WTC11 (cell line): Measurements from ENCODE around the gene CHTF18. TPM values are rescaled to one million over a fixed set of nuclear protein-coding genes. Genes with fewer than 3 reads are reported as not detected.

Experiments
- ATAC-seq: fragments of 200-7000 bp; cut with Tn5 transposase; 2 replicates; pipeline ENCODE4 v1.10.0; 2021; ENCODE audit warnings: mild to moderate bottlenecking, moderate library complexity
- CTCF ChIA-PET: fragments of 300-600 bp; sonication (Branson Sonifier 250); formaldehyde crosslinking; loops from one replicate; lab custom pipeline; 2021; ENCODE audit warnings: antibody characterized with exemption; lab: Charles Lee
- POLR2A ChIA-PET: fragments of 350-600 bp; sonication (Branson Sonifier 250); formaldehyde crosslinking; loops from one replicate; lab custom pipeline; 2021; ENCODE audit warnings: antibody characterized with exemption; lab: Charles Lee
- DNase-seq: peaks from one replicate; pipeline ENCODE4 v3.0.0; 2021; ENCODE audit warnings: low spot score
- H3K27ac Mint-ChIP-seq: 2 replicates; pipeline ENCODE4 v1.8.0; 2021; ENCODE audit warnings: mixed read lengths
- H3K27me3 Mint-ChIP-seq: 2 replicates; pipeline ENCODE4 v1.8.0; 2021; ENCODE audit warnings: low read depth, mild to moderate bottlenecking, moderate library complexity, mixed read lengths
- H3K36me3 Mint-ChIP-seq: 2 replicates; pipeline ENCODE4 v1.8.0; 2021; ENCODE audit warnings: mixed read lengths
- H3K4me1 Mint-ChIP-seq: 2 replicates; pipeline ENCODE4 v1.8.0; 2022; ENCODE audit warnings: mixed read lengths
- H3K4me3 Mint-ChIP-seq: 2 replicates; pipeline ENCODE4 v1.8.0; 2021; ENCODE audit warnings: mild to moderate bottlenecking, moderate library complexity, mixed read lengths
- H3K9me3 Mint-ChIP-seq: 2 replicates; pipeline ENCODE4 v1.8.0; 2021; ENCODE audit warnings: mixed read lengths
- E2F1 ChIP-seq: sonication (generic); formaldehyde crosslinking; IDR thresholded peaks from 2 replicates; pipeline ENCODE4 v1.8.0; 2022; ENCODE audit warnings: mild to moderate bottlenecking, missing genetic modification reagents
- E2F4 ChIP-seq: sonication (generic); formaldehyde crosslinking; IDR thresholded peaks from 2 replicates; pipeline ENCODE4 v1.8.1; 2022; ENCODE audit warnings: low read depth, mild to moderate bottlenecking, moderate library complexity, missing genetic modification reagents, borderline replicate concordance
- ELF4 ChIP-seq: sonication (generic); formaldehyde crosslinking; IDR thresholded peaks from 2 replicates; pipeline ENCODE4 v1.8.1; 2022; ENCODE audit warnings: low read depth, mild to moderate bottlenecking, moderate library complexity, missing genetic modification reagents
- FOXK1 ChIP-seq: sonication (generic); formaldehyde crosslinking; IDR thresholded peaks from 2 replicates; pipeline ENCODE4 v1.8.0; 2022; ENCODE audit warnings: mild to moderate bottlenecking, moderate library complexity, missing genetic modification reagents
- GRHL2 ChIP-seq: fragments of 250-450 bp; sonication (Bioruptor Pico); IDR thresholded peaks from 2 replicates; pipeline ENCODE4 v1.8.0; 2022; ENCODE audit warnings: mild to moderate bottlenecking, moderate library complexity; ENCODE audit not compliant: insufficient replicate concordance, severe bottlenecking
- GTF2I ChIP-seq: fragments of 250-450 bp; sonication (Bioruptor Pico); conservative IDR thresholded peaks from 2 replicates; pipeline ENCODE4 v1.4.0; 2021; ENCODE audit warnings: mild to moderate bottlenecking
- MAX ChIP-seq: sonication (generic); formaldehyde crosslinking; IDR thresholded peaks from 2 replicates; pipeline ENCODE4 v1.8.0; 2022; ENCODE audit warnings: mild to moderate bottlenecking, missing genetic modification reagents
- NR1H2 ChIP-seq: sonication (generic); formaldehyde crosslinking; IDR thresholded peaks from 2 replicates; pipeline ENCODE4 v1.9.0; 2021; ENCODE audit warnings: mild to moderate bottlenecking, moderate library complexity, missing genetic modification reagents
- PREB ChIP-seq: sonication (generic); formaldehyde crosslinking; IDR thresholded peaks from 2 replicates; pipeline ENCODE4 v1.8.1; 2022; ENCODE audit warnings: mild to moderate bottlenecking, missing genetic modification reagents, moderate library complexity, borderline replicate concordance
- PRRX2 ChIP-seq: fragments of 250-450 bp; sonication (Bioruptor Pico); IDR thresholded peaks from 2 replicates; pipeline ENCODE4 v1.8.0; 2021; ENCODE audit warnings: mild to moderate bottlenecking
- SMAD4 ChIP-seq: sonication (generic); formaldehyde crosslinking; IDR thresholded peaks from 2 replicates; pipeline ENCODE4 v1.8.0; 2022; ENCODE audit warnings: mild to moderate bottlenecking, missing genetic modification reagents
- TEAD1 ChIP-seq: sonication (generic); formaldehyde crosslinking; IDR thresholded peaks from 2 replicates; pipeline ENCODE4 v1.8.0; 2022; ENCODE audit warnings: mild to moderate bottlenecking, missing genetic modification reagents
- ZMAT4 ChIP-seq: fragments of 250-450 bp; sonication (Bioruptor Pico); IDR thresholded peaks from 2 replicates; pipeline ENCODE4 v1.9.0; 2021; ENCODE audit warnings: mild to moderate bottlenecking
- ZNF232 ChIP-seq: sonication (generic); formaldehyde crosslinking; IDR thresholded peaks from 2 replicates; pipeline ENCODE4 v1.8.0; 2022; ENCODE audit warnings: mild to moderate bottlenecking, missing genetic modification reagents
- ZNF425 ChIP-seq: fragments of 250-450 bp; sonication (Bioruptor Pico); conservative IDR thresholded peaks from 2 replicates; pipeline ENCODE4 v1.9.0; 2021; ENCODE audit warnings: mild to moderate bottlenecking
- ZNF532 ChIP-seq: fragments of 250-450 bp; sonication (Bioruptor Pico); IDR thresholded peaks from 2 replicates; pipeline ENCODE4 v1.9.0; 2021; ENCODE audit warnings: mild to moderate bottlenecking, borderline replicate concordance
- total RNA-seq: library from RNA; stranded (reverse); gene quantifications from 3 replicates; pipeline ENCODE4 v1.2.3, GENCODE V29; 2021

CHTF18 gene
- total RNA-seq, 1 experiment from 2014 or later: 183 TPM

GRCh38 chr16:794853-795466 lies 6.5 kb downstream of the CHTF18 start:
- Mint-ChIP-seq H3K4me3 (no peak overlapping the region), H3K36me3 (peaks cover 21% of the 10 kb centered on the region), H3K27me3 (no peaks in the 10 kb centered on the region)
- POLR2A ChIA-PET: no interaction called here
- TF ChIP-seq NR1H2 (CRISPR knock-in tag) (no peak), MAX (no peak), ZMAT4 (CRISPR knock-in tag) (no peak)
- TF ChIP-seq, all 79 proteins: peak for 0
- Mint-ChIP-seq H3K4me1 (no peaks in the 10 kb centered on the region), H3K9me3 (no peaks in the 10 kb centered on the region), H3K27ac (no peak overlapping the region)
- no peak for ATAC-seq
- DNase-seq: no peak
- CTCF ChIA-PET: interaction anchor here (0.5 to 1.6 kb wide), 3 partner anchors 14 to 110 kb away, joined by 3 read pairs; no protein-coding TSS in a partner anchor

- peaks cover 21% of the 10 kb centered on the region for H3K36me3 Mint-ChIP-seq
- CTCF ChIA-PET: interaction anchor here (1.1 to 1.6 kb wide), 2 partner anchors 13 to 83 kb away, joined by 3 read pairs; no protein-coding TSS in a partner anchor
- no peaks in the 10 kb centered on the region for H3K27me3 Mint-ChIP-seq
These were observed 7.3 kb downstream of the CHTF18 start for GRCh38 chr16:795580-796229.

More at GRCh38 chr16:795580-796229, 7.3 kb downstream of the CHTF18 start:
- TF ChIP-seq E2F4 (CRISPR knock-in tag) (no peak), SMAD4 (CRISPR knock-in tag) (no peak), E2F1 (no peak), FOXK1 (CRISPR knock-in tag) (no peak), PRRX2 (no peak), GTF2I (CRISPR knock-in tag) (no peak), ZNF232 (CRISPR knock-in tag) (no peak), PREB (CRISPR knock-in tag) (no peak), ZNF425 (no peak), ZNF532 (no peak), ELF4 (CRISPR knock-in tag) (no peak), TEAD1 (CRISPR knock-in tag) (no peak), GRHL2 (CRISPR knock-in tag) (no peak)
- TF ChIP-seq, all 79 proteins: peak for 0
- POLR2A ChIA-PET: no interaction called here
- 0 out of 2 replicates have a peak overlapping the region, but pooled peaks have one; percentile 65 for H3K27ac Mint-ChIP-seq
- ATAC-seq: no peak
- no peak overlapping the region for H3K4me3 Mint-ChIP-seq
- no peak for DNase-seq
- H3K9me3 Mint-ChIP-seq: no peaks in the 10 kb centered on the region
- H3K4me1 Mint-ChIP-seq: no peaks in the 10 kb centered on the region
